SU-DHL-6 (cell line): ENCODE measurements around the gene ABCD3.

Experiments used
- H2AFZ ChIP-seq: fragments of 200-600 bp; sonication (generic); 2 replicates; pipeline ENCODE4 v1.6.1; 2014; ENCODE audit warnings: low read depth, mild to moderate bottlenecking, moderate library complexity, mixed read lengths, antibody characterized with exemption, low read length; ENCODE audit not compliant: severe bottlenecking
- H3F3A ChIP-seq: fragments of 200-600 bp; shearing (Covaris generic); 2 replicates; pipeline ENCODE4 v1.6.0; 2016; ENCODE audit warnings: antibody characterized with exemption, mild to moderate bottlenecking; ENCODE audit not compliant: insufficient read depth
- H3K27ac ChIP-seq: fragments of 200-600 bp; sonication (generic); 2 replicates; pipeline ENCODE4 v1.5.1; 2016; ENCODE audit warnings: low read depth, mild to moderate bottlenecking, low read length, moderate library complexity, mixed read lengths
- H3K27me3 ChIP-seq: fragments of 200-600 bp; sonication (generic), shearing (Covaris generic); 2 replicates; pipeline ENCODE4 v1.6.0; 2014; ENCODE audit warnings: mild to moderate bottlenecking, low read length
- H3K36me3 ChIP-seq: fragments of 200-600 bp; sonication (generic); 2 replicates; pipeline ENCODE4 v1.6.1; 2014; ENCODE audit warnings: mild to moderate bottlenecking, low read length, mixed read lengths
- H3K4me2 ChIP-seq: fragments of 300-600, 200-600 bp; shearing (Covaris generic), sonication (generic); 2 replicates; pipeline ENCODE4 v1.6.0; 2014; ENCODE audit warnings: low read length, low read depth, mild to moderate bottlenecking; ENCODE audit not compliant: poor library complexity, severe bottlenecking
- H3K4me3 ChIP-seq: fragments of 200-600 bp; sonication (generic); 2 replicates; pipeline ENCODE4 v1.5.1; 2014; ENCODE audit warnings: antibody characterized with exemption, low read length, mild to moderate bottlenecking, mixed read lengths; ENCODE audit not compliant: insufficient read depth, poor library complexity, severe bottlenecking
- H3K79me2 ChIP-seq: fragments of 200-600 bp; sonication (generic); 2 replicates; pipeline ENCODE4 v1.6.1; 2014; ENCODE audit warnings: mild to moderate bottlenecking, low read length, moderate library complexity; ENCODE audit not compliant: insufficient read depth
- H3K9ac ChIP-seq: fragments of 200-600 bp; sonication (generic); 2 replicates; pipeline ENCODE4 v1.7.0; 2014; ENCODE audit warnings: mild to moderate bottlenecking, low read length
- H3K9me2 ChIP-seq: fragments of 200-600 bp; sonication (generic); replicated peaks from 2 replicates; pipeline ENCODE4 v1.6.1; 2014; ENCODE audit warnings: low read length; ENCODE audit not compliant: insufficient read depth
- H3K9me3 ChIP-seq: fragments of 200-600 bp; sonication (generic); 2 replicates; pipeline ENCODE4 v1.6.1; 2014; ENCODE audit warnings: low read length, mixed read lengths; ENCODE audit not compliant: insufficient read depth
- H4K20me1 ChIP-seq: fragments of 200-600 bp; sonication (generic); 2 replicates; pipeline ENCODE4 v1.6.1; 2014; ENCODE audit warnings: low read depth, mild to moderate bottlenecking, antibody characterized with exemption, low read length, moderate library complexity, mixed read lengths
- EZH2phosphoT487 ChIP-seq: fragments of 200-600 bp; sonication (generic), shearing (Covaris generic); conservative IDR thresholded peaks from 2 replicates; pipeline ENCODE4 v1.6.1; 2018; ENCODE audit warnings: mild to moderate bottlenecking, antibody characterized with exemption, low read length, moderate library complexity, mixed read lengths
- TF ChIP-seq, protein P1 (sequence below): fragments of 200-600 bp; sonication (generic); IDR thresholded peaks from one replicate; pipeline ENCODE4 v1.5.1; 2017; ENCODE audit warnings: antibody characterized with exemption, mild to moderate bottlenecking, low read length, moderate library complexity; ENCODE audit not compliant: insufficient read depth, poor library complexity, severe bottlenecking

Gene ABCD3

DNA sequence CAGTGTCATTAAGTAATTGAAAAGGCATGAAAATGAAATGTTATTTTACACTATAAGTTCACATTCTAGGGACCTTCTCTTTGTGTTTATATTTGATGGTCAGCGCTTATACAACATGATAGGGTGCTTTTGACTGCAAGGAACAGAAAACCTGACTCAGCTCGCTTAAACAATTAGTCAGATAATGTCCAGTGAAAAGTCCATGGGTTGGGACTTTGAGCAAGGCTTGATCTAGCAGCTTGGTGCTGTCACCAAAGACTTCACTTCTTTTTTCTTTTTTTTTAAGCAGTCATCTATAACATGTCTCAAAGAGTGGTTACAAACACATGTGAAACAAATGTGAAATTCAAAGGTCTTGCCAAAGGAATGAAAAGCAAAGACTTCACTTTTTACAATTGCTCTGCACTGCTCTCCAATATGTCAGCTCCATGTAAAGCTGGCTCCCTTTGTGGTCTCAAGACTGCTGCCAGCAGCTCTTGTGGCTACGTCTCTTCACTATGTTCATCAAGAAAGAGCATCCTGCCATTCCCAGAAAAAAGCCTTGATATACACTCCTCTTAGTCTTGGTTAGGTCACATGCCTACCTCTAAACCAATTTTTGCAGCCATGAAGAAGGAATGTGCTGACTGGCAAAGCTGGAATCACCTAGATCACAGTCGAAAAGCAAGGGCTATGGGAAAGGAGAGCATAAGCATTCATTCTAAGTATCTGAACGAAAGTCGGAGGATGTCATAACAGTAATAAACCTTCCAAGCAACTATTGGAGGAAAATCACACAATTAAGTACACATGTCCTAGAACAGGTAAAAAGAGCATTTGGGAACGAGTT is 108.2 kb downstream of the ABCD3 start:
- Histone ChIP-seq H3K4me2 (no peak overlapping the region), H3F3A (no peaks in the 10 kb centered on the region), H3K9me2 (no peaks in the 10 kb centered on the region), H3K9ac (no peak overlapping the region), H3K27me3 (no peaks in the 10 kb centered on the region), H3K79me2 (no peaks in the 10 kb centered on the region), H3K36me3 (no peaks in the 10 kb centered on the region), H3K9me3 (no peaks in the 10 kb centered on the region), H3K27ac (no peak overlapping the region), H3K4me3 (no peak overlapping the region), H4K20me1 (no peaks in the 10 kb centered on the region), H2AFZ (no peak overlapping the region)
- no peak for TF ChIP-seq EZH2phosphoT487
- TF ChIP-seq, protein P1, sequence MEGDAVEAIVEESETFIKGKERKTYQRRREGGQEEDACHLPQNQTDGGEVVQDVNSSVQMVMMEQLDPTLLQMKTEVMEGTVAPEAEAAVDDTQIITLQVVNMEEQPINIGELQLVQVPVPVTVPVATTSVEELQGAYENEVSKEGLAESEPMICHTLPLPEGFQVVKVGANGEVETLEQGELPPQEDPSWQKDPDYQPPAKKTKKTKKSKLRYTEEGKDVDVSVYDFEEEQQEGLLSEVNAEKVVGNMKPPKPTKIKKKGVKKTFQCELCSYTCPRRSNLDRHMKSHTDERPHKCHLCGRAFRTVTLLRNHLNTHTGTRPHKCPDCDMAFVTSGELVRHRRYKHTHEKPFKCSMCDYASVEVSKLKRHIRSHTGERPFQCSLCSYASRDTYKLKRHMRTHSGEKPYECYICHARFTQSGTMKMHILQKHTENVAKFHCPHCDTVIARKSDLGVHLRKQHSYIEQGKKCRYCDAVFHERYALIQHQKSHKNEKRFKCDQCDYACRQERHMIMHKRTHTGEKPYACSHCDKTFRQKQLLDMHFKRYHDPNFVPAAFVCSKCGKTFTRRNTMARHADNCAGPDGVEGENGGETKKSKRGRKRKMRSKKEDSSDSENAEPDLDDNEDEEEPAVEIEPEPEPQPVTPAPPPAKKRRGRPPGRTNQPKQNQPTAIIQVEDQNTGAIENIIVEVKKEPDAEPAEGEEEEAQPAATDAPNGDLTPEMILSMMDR = no peak

DNA sequence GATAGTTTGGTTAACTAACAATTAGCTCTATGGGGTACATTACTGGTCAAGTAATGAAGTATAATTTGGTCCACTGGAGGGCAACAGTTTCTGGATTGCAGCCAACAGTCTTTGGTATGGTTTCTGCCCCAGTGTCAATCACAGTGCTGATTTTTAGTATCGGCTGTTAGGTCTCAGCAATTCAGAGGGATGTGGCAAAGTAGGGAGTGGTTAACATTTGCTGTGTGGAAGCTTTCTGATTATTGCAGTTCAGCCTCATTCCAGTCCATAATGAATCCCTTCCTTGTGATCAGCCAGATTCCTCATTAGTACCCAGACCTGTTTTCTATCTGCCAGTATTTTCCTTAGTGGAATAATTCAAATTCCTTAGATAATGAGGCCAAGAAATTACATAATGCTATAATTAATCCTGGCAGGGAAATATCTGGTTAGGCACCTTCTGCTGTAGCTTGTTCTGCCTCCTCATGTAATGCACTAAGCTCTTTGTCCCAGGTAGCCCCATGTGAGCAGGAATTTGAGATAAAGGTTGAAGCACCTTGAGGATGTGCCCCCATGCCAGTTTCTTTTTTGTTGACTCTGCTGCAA is 109.3 kb downstream of the ABCD3 start:
- Histone ChIP-seq H3K79me2 (no peaks in the 10 kb centered on the region), H3K9me3 (no peaks in the 10 kb centered on the region), H3K9me2 (no peaks in the 10 kb centered on the region), H3K27ac (no peak overlapping the region), H4K20me1 (no peaks in the 10 kb centered on the region), H3K9ac (no peak overlapping the region), H3K36me3 (no peaks in the 10 kb centered on the region), H3F3A (no peaks in the 10 kb centered on the region), H3K4me2 (no peak overlapping the region), H3K27me3 (no peaks in the 10 kb centered on the region), H2AFZ (no peak overlapping the region), H3K4me3 (no peak overlapping the region)
- TF ChIP-seq, protein P1 = no peak
- TF ChIP-seq EZH2phosphoT487 = no peak

DNA sequence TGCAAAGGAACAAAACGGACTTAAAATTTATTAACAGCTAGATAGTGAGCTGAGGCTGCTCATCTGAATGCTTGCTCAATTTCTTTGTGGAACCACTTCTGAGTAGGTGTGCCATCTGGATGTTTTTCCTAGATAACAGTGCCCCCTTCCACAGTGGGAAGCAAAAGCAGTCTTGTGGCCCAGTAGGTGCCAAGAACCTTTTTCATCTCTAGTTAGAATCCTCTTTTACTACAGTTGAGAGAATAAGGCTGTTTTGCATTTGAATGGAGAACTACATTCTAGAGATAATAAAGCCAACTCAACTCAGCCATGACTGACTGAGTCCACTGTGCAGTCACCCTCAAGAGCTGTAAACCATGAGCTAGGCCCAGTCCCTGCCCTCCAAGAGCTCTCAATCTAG is 110.1 kb downstream of the ABCD3 start:
- H3F3A ChIP-seq = no peaks in the 10 kb centered on the region
- TF ChIP-seq EZH2phosphoT487 = no peak
- TF ChIP-seq, protein P1 = no peak
- H3K27me3 ChIP-seq = no peaks in the 10 kb centered on the region
- no peak overlapping the region for H3K27ac ChIP-seq
- H4K20me1 ChIP-seq = no peaks in the 10 kb centered on the region
- H3K4me3 ChIP-seq = no peak overlapping the region
- no peaks in the 10 kb centered on the region for H3K9me3 ChIP-seq
- no peaks in the 10 kb centered on the region for H3K36me3 ChIP-seq
- H3K79me2 ChIP-seq = no peaks in the 10 kb centered on the region
- no peak overlapping the region for H3K4me2 ChIP-seq
- H3K9ac ChIP-seq = no peak overlapping the region
- H2AFZ ChIP-seq = no peak overlapping the region
- H3K9me2 ChIP-seq = no peaks in the 10 kb centered on the region
